HG03460 (cell line): ENCODE measurements around the gene TXNRD3.

Experiments
- ATAC-seq: cut with Tn5 transposase; IDR thresholded peaks from one replicate; pipeline ENCODE4 v1.9.1; 2021; ENCODE audit not compliant: unreplicated experiment

The TXNRD3 gene

DNA sequence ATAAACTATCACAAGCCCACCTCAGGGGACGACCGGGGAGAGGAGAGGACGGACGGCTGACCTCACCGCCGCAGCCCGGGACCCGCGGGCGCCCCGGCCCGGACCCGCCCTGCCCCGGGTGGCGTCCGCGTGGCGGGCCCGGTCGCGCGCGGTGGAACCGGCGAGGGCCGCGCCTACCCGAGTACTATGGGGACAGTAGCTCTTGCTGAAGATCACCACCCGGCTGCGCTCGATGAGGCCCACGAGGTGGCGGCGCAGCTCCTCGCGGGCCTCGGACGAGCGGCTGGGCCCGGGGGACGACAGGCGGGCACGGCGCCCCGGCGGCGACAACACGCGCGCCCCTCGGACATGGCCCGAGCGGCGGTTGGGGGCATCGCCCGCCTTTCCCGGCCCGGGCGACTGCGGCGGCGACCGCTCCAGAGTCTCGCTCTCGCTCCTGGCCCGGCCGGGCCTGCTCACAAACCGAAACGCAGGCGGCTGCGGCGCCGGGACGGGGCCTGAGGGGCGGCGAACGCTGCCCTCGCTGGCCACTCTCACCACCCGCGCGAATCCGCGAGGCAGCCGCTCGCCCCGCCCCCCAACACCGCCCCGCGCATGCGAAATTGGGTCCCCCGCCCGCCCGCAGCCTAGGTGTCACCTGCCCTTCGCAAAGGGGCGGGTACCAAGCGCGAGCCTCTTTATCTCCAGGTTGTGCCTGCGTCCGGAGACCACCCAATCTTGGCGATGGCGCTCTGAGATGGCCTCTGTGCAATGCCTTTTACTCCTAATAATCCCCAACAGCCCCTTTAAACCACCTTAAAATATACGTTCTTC, at the start of gene TXNRD3:
Gene TXNRD3 (minus strand): TSS at position 554 of the 813 bp plus-strand sequence.
- ATAC-seq = no peak

DNA sequence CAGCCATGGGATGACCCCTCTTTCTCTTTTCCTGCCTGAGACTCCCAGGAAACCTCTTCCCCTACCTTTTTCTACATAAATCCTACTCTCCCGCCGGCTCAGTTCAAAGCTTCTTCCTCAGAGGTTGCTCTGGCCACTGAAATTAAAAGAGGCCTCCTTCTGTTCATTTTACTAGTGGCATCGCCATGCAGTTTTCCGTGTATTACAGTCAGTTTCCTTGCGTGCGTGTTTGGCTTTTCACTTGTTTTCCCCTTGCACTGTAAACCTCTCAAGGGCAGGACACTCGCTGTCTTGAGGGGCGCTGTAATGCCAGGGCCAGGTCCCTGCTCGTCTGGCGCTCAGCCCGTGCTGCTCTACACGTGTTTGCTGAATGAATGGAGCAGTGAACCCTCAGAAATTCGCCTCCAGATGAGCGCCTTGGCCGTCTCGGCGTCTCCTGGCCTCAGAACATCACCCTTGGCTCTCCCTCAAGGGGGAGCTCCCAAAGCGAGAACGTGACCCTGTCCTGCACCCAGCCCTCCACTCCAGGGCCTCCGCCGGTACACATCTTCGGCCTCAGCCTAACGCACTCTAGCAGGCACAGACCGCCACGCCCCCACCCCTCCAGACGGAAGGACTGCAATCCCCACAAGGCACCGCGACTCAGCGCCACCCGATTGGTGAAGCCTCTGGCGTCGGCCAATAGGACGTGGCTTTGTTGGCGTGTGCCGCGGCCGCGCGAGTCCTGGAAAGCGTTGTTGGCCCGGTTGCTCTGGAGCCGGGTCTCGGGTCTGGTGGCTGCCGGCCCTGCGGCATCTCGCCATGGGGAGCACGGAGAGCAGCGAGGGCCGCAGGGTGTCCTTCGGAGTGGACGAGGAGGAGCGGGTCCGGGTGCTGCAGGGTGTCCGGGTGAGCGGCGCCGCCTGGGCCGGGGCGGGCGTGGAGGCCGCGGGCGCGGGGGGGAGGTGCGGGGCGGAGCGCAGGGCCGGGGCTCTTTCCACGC, 48.9 kb upstream of the TXNRD3 start, which contains the start of gene CHCHD6:
Gene CHCHD6 (plus strand): TSS at position 729 of the 982 bp plus-strand sequence. CDS start 73 bp downstream, at position 802.
- peak; percentile 96 for ATAC-seq

DNA sequence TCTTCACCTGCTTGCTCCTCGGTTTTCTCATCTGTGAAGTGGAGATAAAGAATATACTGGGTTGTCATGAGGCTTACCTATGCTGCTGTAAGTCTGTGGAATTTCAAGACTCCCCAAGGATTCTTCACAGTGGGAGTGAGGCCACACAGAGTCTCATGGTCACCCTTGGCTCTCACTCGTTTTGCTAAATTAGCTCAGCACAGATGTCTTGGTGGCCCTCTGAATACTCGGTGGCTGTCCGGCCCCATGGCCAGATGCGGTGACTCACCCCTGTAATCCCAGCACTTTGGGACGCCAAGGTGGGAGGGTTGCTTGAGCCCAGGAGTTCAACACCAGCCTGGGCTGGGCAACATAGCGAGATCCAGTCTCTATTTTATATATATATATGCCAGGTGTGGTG, 44.1 kb upstream of the TXNRD3 start:
- no peak for ATAC-seq

DNA sequence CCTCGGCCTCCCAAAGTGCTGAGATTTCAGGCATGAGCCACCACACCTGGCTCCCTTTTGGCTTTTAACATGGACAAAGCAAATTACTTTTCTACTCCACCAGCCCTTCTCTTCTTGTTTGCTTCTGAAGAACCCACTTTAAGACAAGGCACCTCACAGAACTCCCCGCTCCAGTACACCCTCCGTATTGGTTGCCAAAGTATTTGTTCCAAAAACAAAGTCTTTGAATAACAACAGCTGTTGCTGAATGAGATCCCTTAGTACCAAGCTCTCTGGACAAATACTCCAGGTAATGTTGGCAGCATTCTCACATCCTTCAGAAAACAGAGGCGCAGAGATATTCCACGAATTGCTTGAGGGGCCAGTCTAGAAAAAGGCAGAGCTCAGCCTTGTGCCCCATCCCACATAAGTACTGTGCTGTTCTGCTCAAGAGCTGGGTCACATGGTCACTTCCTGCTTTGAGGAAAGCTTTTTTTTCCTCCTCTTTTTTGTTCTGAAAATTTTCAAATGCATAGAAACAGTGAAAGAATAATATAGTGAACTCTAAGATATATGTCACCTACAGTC, 41.9 kb upstream of the TXNRD3 start:
- ATAC-seq = no peak

DNA sequence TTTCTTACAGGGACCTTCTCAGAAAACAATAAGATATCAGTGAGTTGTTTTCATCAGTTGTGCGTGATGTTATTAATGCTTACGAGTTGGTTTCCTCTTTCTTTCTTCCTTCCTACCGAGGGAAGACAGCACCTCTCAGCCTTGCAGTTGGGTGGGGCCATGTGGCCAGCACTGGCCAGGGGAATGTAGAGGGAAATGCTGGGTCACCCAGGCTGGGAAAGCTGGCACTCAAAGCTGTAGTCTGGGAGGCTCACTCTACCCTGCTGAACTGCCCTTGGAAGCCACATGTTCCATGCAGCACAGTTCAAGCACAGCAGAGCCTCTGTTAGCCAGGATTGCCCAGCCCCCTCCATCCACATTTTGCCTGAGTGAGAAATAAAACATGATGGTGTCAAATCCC, 39.0 kb upstream of the TXNRD3 start:
- no peak for ATAC-seq

DNA sequence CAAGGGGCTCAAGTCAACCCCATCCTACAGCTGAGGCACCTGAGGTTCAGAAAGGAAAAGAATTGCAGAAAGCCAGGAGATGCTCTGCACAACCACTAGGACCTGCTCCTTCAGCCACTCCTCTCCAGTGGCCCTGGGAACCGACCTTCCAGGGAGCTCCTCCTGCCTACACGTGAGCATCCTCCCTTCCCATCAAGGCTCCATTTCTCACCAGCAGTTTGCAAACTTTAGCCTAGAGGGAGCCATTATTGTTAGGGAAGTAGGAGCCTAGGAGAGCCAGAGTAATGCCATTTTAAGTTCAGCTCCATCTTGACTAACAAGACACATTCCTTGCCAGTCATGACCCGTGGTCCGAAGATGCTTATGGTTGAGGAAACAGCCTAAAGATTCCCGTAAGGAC, 37.9 kb upstream of the TXNRD3 start:
- ATAC-seq = no peak

DNA sequence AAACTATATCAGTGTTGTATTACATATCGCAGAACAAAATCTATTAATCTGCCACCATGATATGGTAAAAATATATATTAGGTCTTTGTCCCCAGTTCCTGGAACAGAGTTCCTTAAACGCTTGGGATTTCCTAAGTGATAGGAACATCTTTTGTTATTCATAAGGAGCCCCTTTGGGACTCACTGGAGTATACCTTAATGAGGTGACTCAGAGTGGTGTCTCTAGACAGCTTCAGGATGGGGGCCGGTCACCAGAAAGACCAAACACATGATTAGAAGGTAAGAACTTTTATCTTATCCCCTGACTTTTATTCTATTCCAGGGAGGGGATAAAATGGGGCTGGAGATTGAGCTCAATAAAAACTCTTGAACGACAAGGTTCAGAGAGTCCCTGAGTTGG, 36.8 kb upstream of the TXNRD3 start:
- ATAC-seq = no peak

DNA sequence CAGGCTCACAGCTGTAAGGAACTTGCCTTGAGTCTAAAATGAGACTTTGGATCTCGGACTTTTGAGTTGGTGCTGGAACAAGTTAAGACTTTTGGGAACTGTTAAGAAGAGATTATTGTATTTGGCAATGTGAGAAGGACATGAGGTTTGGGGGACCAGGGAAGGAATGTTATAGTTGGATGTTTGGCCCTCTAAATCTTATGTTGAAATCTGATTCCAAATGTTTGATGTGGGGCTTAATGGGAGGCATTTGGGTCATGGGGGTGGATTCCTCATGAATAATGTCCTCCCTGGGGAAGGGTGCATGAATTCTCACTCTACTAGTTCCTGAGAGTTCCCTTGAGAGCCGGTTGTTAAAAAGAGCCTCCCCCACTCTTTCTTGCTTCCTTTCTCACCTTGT, 30.6 kb upstream of the TXNRD3 start:
- no peak for ATAC-seq

DNA sequence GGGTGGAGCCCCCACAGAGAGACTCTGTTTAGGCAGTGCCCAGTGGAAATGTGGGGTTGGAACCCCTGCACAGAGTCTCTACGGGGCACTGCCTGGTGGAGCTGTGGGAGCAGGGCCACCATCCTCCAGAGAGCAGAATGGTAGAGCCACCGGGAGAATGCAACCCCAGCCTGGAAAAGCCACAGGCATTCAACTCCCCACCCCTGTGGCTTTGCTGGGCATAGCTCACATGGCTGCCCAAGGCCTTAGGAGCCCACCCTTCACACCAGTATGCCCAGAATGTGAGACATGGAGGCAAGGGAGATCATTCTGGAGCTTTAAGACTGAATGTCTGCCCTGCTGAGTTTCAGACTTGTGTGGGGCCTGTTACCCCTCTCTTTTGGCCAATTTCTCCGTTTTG, 30.1 kb upstream of the TXNRD3 start:
- no peak for ATAC-seq

DNA sequence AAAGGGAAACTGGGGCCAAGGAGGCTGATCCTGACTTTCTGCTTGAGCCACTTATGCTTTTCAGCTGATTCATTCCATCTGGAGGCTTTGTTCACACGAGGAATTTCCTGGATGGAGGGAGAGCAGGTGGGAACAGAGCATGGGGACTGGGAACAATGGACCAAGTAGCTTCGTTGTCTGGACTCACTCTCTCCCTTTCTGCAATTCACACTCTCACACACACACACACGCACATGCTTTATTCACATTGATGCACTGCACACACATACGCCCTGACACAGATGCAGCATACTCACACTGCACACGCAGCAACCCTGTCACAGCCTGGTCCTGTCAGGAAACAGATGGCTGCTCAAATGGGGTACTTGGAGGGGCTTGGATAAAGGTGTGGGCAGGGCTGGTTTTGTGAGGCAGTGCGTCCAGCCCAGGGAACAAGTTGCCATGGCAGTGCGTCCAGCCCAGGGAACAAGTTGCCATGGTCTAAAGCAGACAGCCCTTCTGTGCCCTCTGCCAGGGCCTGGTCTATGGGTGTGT, 29.4 kb upstream of the TXNRD3 start:
- ATAC-seq = no peak

DNA sequence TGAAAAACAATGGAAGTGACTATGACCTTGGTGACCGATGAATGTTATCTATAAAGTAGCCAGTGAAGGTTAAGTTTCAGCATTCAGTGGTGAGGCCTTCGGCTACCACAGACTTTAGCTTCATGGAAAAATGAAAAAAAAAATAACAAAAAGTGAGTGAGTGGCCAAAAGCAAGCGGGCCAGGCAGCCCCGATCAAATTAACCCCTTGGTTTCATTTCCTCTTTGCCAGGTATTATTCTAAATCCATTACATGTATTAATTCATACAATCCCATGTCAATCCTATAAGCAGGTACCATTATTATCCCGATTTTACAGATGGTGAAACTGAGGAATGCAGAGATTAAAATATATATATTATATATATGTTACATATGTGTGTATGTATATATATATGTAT, 28.1 kb upstream of the TXNRD3 start:
- ATAC-seq = no peak

DNA sequence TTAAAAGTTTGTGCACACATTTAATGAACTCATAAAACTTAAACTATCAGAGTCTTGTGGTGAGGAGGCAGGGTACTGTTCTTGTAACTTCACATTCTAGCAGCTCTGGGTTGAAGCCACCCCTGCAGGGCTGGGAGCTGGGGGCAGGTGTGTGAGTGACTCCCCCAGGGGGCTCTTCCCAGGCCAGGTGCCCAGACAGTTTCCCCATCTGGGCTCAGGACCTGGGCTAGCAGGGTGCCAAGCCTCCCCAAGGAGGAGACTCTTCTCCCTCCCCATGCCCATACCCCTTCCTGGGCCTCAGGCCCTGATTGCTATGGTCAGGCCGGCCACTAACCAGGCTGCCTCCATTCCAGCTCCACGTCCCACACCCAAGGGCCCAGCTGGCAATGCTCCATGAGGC, 27.1 kb upstream of the TXNRD3 start:
- ATAC-seq = no peak

DNA sequence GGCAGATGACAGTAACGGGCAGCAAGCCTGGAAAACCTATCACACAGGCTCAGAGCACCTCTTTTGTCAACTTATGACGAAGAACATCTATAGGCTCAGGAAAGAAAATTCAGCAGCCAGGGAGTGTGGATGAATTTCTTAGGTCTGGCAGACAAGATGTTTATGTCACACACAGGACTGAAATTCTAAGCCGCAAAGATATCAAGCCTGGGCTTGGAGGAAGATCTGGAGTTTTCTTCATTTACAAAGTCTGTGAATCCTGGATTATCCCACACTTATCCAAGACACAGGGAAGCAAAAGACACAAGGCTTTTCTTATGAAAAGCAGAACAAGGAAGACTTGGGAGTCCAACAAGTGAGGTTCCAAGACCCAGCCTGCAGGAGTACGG, 25.7 kb upstream of the TXNRD3 start:
- ATAC-seq = no peak

DNA sequence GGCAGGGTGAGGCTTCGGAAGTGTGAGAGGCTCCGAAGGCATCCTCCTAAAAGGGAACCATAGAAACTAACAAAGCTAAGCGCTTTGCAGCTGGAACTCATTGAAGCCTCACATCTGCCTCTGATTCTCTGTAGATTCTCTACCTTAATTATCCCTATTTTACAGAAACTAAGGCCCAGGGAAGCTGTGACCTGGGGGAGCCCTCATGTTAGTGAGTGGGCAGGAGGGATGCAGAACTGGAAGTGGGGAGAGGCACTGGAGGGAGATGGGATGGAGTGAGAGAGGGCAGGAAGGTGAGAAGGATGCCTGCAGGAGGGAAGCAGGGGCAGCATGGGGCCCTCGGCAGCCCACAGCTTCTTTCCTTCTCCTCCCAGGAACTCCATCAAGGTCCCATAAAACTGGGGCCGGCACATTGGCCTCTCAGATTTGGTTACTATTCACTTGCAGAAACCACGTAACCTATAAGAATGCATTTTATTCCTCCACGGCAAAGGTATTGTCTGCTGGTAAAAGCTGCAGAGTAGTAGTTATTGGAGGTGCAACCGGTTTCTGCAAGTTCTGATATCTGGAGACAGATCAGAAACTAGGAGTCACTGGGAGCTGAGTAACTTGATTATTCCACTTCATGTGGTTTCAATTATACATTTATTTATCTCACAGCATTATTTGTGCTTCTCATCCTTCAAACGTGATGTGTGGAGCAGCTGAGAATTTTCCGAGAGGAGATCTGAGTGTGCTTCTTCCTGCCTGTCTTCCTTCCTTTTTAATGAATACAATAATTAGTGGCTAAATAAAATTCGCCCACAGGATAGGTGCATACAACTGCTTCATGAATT, 25.1 kb upstream of the TXNRD3 start:
- ATAC-seq = no peak

DNA sequence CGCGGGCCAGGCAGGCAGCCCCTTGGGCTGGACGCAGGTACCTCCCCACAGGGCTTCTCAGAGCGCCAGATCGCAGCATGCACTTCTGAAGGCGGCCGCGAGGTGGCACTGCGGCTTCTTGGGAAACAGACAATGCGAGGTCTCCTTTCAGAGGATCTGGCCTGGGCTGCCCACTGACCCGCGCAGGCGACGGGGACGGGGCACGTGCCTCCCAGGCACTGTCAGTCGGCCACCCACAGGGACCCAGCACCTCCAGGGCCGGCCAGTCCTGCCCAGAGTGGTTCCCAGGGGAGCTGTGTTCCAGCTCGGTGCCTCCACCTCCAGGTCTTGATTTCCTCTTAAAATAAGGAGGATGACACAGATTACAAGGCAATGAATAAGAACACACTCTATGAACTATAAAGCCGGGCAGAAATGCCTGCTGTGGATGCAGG, 24.4 kb upstream of the TXNRD3 start:
- no peak for ATAC-seq

DNA sequence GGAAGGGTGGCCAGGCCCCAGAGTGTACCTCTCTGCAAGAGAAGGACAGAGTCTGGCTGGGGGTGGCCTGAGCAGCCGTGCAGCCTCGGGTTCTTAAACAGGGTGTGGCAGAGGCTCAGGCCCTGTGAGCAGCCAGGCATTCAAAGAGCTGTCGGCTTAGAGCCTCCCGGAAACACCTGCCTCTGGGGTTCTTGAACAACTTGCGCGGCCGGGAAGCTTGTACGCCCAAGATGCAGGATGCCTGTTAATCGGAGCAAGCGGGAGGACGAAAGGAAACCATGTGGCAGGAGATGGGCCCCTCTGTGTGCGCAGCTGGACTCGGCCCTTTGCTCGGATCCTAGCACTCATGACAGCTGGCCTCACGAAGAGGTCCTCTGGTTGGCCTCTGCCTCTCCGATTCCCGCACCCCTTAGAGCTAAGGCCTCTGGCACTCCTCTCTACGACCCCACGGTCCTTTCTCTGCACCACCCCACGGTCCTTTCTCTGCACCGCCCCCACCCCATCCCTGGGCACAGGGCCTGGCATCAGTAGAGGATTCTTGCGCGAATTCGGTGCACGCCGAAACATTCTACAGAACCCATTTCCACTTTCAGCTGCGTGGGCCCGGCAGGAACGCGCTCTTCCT, 23.9 kb upstream of the TXNRD3 start:
- no peak for ATAC-seq

DNA sequence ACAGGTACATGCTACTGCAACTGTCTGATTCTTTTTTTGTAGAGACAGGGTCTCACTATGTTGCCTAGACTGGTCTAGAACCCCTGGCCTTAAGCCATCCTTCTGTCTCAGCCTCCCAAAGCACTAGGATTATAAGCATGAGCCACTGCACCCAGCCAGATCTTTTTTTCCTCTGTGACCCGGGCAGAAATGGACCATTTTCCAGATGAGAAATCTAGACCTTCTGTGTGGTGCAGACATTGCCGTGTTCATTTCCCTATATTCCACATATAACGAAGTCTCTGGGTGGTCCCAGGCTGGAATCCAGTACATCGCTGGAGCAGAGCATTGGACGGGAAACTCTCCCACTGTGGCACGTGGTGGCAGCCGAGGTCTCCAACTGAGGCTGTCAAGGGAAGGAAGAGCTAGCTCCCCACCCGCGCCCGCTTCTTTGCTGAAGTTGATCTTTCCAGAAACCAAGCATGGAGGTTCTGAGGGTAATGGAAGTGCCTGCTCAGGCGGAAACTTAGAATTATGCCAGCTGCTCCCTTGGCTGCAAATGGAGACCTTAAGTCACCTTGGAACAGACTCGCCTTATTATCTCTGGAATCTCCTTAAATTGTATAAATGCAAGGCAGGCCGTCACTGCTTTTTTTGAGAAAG, 23.1 kb upstream of the TXNRD3 start:
- no peak for ATAC-seq

DNA sequence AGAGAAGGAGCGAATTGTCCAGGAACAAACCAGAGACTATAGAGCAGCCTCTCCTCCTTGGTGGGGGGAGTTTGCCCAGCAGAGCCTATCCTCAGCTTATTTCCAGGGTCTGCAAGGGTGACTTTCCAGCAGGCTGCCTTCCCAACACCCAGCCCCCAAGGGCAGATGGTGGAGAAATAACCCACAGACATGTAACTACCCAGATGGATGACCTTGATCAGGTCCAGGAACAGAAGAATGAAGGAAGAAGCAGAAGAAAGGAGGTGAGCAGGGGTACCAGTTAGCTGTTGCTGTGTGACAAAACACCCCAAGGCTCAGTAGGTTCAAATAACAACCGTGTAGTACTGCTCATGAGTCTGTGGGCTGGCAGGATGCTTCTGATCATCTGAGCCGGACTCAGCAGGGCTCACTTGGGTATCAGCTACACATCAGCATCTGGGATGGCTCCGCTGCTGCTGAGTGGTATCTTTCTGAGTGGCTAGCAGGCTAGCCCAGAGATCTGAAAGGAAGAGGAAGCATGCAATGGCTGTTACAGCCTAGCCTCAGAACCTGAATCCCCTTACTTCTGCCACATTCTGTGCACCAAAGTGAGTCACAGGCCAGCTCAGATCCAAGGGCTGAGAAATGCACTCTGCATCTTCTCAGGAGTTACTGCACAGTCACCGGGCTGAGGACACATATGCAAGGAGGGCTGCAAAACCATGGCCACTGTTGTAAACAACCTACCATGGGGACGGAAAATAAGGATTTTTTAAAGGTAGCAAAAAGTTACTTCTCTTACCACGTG, 22.2 kb upstream of the TXNRD3 start:
- no peak for ATAC-seq

DNA sequence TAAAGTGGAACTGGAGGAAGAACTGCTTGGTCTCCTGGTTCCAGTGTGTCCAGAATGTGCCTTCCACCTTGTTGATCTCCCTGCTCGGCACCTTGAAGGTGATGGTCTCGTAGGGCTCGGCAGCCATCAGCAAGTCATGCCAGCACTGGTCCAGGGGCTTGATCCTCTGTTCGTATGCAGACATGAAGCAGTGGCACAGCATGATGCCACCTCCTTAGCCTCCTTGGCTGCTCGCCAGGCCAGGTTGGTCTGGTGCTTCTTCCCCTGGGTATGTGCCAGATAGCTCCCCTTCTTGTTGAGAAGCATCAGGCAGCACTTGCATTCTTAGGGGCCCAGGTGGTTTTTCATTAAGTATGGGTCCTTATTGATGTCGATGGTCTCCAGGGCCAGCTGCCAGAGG, 17.8 kb upstream of the TXNRD3 start:
- ATAC-seq = no peak
